ENCODE results near the gene MICAL2. TPM values are rescaled to one million over a fixed set of nuclear protein-coding genes. Genes with fewer than 3 reads are reported as not detected.

MICAL2 gene
- total RNA-seq, 2 experiments from 2014 or later, result not detected

- ChIA-PET POLR2A (interaction anchor here (0.7 kb wide), 1 partner anchor 57 kb away, joined by 3 read pairs; no protein-coding TSS in a partner anchor), CTCF (ENCODE audit: unreplicated experiment) (no interaction called here)
- H3K79me2 ChIP-seq (ENCODE audit: insufficient read depth, low read depth, low read length), result no peaks in the 10 kb centered on the region
- intact Hi-C loops (cut with micrococcal nuclease; ENCODE audit: unreplicated experiment), result no loop called here
- DNase-seq (ENCODE audit: low spot score), result no peak
- H3K27ac ChIP-seq (ENCODE audit: low read depth, low read length, poor library complexity, severe bottlenecking), result no peak overlapping the region
- H3K9me2 ChIP-seq (ENCODE audit: insufficient read depth, low read length), result no peaks in the 10 kb centered on the region
- BruUV-seq (replicated peaks), result no TSS peak
- no peak overlapping the region for H3K4me3 ChIP-seq (ENCODE audit: low read depth, low read length, poor library complexity, severe bottlenecking)
- H3K4me1 ChIP-seq (ENCODE audit: insufficient read depth, low read length, poor library complexity, severe bottlenecking), result no peaks in the 10 kb centered on the region
- H3K36me3 ChIP-seq (ENCODE audit: insufficient read depth, low read length), result no peaks in the 10 kb centered on the region
- TF ChIP-seq EZH2phosphoT487 (IDR thresholded peaks at IDR 0.05; ENCODE audit: borderline replicate concordance, low read depth, low read length), result no peak
- TF ChIP-seq, protein P1, sequence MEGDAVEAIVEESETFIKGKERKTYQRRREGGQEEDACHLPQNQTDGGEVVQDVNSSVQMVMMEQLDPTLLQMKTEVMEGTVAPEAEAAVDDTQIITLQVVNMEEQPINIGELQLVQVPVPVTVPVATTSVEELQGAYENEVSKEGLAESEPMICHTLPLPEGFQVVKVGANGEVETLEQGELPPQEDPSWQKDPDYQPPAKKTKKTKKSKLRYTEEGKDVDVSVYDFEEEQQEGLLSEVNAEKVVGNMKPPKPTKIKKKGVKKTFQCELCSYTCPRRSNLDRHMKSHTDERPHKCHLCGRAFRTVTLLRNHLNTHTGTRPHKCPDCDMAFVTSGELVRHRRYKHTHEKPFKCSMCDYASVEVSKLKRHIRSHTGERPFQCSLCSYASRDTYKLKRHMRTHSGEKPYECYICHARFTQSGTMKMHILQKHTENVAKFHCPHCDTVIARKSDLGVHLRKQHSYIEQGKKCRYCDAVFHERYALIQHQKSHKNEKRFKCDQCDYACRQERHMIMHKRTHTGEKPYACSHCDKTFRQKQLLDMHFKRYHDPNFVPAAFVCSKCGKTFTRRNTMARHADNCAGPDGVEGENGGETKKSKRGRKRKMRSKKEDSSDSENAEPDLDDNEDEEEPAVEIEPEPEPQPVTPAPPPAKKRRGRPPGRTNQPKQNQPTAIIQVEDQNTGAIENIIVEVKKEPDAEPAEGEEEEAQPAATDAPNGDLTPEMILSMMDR (conservative IDR thresholded peaks at IDR 0.05; ENCODE audit: low read length), result no peak
- H2AFZ ChIP-seq (ENCODE audit: low read length), result no peak overlapping the region
- no peak overlapping the region for H3K4me2 ChIP-seq (ENCODE audit: low read length)
- H3K9me3 ChIP-seq (ENCODE audit: low read length), result no peaks in the 10 kb centered on the region
- no peaks in the 10 kb centered on the region for H4K20me1 ChIP-seq (ENCODE audit: insufficient read depth, low read length)
Observed at GRCh38 chr11:12216041-12216451, 105.7 kb downstream of the MICAL2 start.

DNA sequence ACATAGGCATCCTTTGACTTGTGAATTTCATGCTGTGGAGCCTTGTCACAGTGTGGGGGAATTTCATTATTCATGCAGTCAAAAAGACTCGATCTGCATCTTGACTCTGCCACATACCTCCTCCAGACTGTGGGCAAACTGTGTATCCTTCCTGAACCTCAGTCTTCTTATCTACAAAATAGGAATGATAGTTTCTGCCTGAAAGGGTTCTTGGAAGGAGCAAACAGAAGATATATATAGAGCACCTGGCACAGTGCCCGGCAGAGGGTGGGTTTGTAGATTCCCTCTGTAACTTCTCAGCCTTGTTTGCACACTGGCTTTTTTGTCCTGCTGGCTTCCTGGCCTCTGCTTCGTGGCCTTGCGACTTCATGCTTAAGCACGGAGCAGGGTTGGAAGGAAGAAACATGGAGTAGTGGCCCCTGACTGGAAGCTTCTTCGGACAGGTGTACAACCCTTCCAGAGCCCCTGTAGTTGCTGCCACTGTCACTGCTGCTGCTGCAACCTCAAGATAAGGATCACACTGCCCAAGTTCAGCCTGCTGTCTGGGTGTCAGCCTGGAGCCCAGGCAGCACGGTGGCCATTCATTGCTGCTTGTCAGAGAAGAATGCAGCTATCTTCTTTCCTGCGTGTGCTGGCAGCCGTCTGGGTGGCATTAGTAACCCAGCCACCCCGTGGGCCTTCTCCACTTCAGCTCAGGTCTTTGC, 106.4 kb downstream of the MICAL2 start:
- Histone ChIP-seq H3K4me1 (ENCODE audit: insufficient read depth, low read length, poor library complexity, severe bottlenecking) (no peaks in the 10 kb centered on the region), H3K79me2 (ENCODE audit: insufficient read depth, low read depth, low read length) (no peaks in the 10 kb centered on the region), H3K9me2 (ENCODE audit: insufficient read depth, low read length) (no peaks in the 10 kb centered on the region), H4K20me1 (ENCODE audit: insufficient read depth, low read length) (no peaks in the 10 kb centered on the region), H3K9me3 (ENCODE audit: low read length) (no peaks in the 10 kb centered on the region), H3K4me2 (ENCODE audit: low read length) (no peak overlapping the region), H3K27ac (ENCODE audit: low read depth, low read length, poor library complexity, severe bottlenecking) (no peak overlapping the region), H2AFZ (ENCODE audit: low read length) (no peak overlapping the region), H3K36me3 (ENCODE audit: insufficient read depth, low read length) (no peaks in the 10 kb centered on the region), H3K4me3 (ENCODE audit: low read depth, low read length, poor library complexity, severe bottlenecking) (no peak overlapping the region)
- no peak for DNase-seq (ENCODE audit: low spot score)
- no peak for TF ChIP-seq EZH2phosphoT487 (IDR thresholded peaks at IDR 0.05; ENCODE audit: borderline replicate concordance, low read depth, low read length)
- TF ChIP-seq, protein P1 (conservative IDR thresholded peaks at IDR 0.05; ENCODE audit: low read length), result no peak
- CTCF ChIA-PET (ENCODE audit: unreplicated experiment), result interaction anchor here (0.6 kb wide), 1 partner anchor 192 kb away, joined by 3 read pairs; no protein-coding TSS in a partner anchor
- no TSS peak for BruUV-seq (replicated peaks)
- intact Hi-C loops (cut with micrococcal nuclease; ENCODE audit: unreplicated experiment), result no loop called here
- POLR2A ChIA-PET, result interaction anchor here (0.7 kb wide), 1 partner anchor 58 kb away, joined by 3 read pairs; no protein-coding TSS in a partner anchor

DNA sequence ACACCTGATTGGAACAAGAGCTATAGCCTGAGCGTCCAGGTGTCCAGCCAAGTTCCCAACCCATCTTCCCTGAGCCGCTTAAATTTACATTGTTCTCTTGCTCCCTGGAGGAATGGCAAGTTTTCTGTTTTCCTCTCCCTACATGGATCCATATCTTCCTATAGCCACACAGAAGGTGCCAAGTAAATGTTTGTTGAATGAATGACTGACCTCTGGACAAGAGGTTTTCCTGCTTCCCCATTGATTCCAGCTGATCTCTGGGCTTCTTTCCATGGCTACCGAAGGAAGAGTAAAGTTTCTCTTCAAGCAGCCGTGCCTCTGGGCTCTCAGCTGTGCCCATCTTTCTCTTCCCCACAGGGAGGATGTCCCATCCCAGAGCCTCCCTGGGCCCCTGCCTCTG, 107.5 kb downstream of the MICAL2 start:
- H3K4me1 ChIP-seq (ENCODE audit: insufficient read depth, low read length, poor library complexity, severe bottlenecking), result no peaks in the 10 kb centered on the region
- H3K9me3 ChIP-seq (ENCODE audit: low read length), result no peaks in the 10 kb centered on the region
- no peak for TF ChIP-seq EZH2phosphoT487 (IDR thresholded peaks at IDR 0.05; ENCODE audit: borderline replicate concordance, low read depth, low read length)
- TF ChIP-seq, protein P1 (conservative IDR thresholded peaks at IDR 0.05; ENCODE audit: low read length), result no peak
- CTCF ChIA-PET (ENCODE audit: unreplicated experiment), result no interaction called here
- no peak overlapping the region for H3K4me3 ChIP-seq (ENCODE audit: low read depth, low read length, poor library complexity, severe bottlenecking)
- no peak overlapping the region for H3K27ac ChIP-seq (ENCODE audit: low read depth, low read length, poor library complexity, severe bottlenecking)
- no peaks in the 10 kb centered on the region for H3K36me3 ChIP-seq (ENCODE audit: insufficient read depth, low read length)
- DNase-seq (ENCODE audit: low spot score), result no peak
- POLR2A ChIA-PET, result no interaction called here
- no peak overlapping the region for H2AFZ ChIP-seq (ENCODE audit: low read length)
- H3K9me2 ChIP-seq (ENCODE audit: insufficient read depth, low read length), result no peaks in the 10 kb centered on the region
- intact Hi-C loops (cut with micrococcal nuclease; ENCODE audit: unreplicated experiment), result no loop called here
- no peaks in the 10 kb centered on the region for H3K79me2 ChIP-seq (ENCODE audit: insufficient read depth, low read depth, low read length)
- H3K4me2 ChIP-seq (ENCODE audit: low read length), result no peak overlapping the region
- H4K20me1 ChIP-seq (ENCODE audit: insufficient read depth, low read length), result no peaks in the 10 kb centered on the region
- no TSS peak for BruUV-seq (replicated peaks)

Measured in OCI-LY7 (cell line).